NCI-H2107 treated with DMSO at 0.1 percent for 48 hours (cell line): ENCODE data around the gene METTL6.
"Not testable (repeated sequence)": the region's sequence is repeated elsewhere in the genome, so short reads cannot be mapped to it uniquely, and the experiment has no call there.

ENCODE experiments used
- DNase-seq: peaks from one replicate; lab custom pipeline; 2025; ENCODE audit not compliant: unreplicated experiment; lab: John Stamatoyannopoulos, UW

METTL6 gene

GRCh38 chr3:15451216-15452113 lies 24.1 kb upstream of the METTL6 start:
- DNase-seq: no peak

GRCh38 chr3:15450438-15451215 lies 23.3 kb upstream of the METTL6 start:
- DNase-seq: no peak

GRCh38 chr3:15449489-15450224 lies 22.3 kb upstream of the METTL6 start:
- DNase-seq: no peak

GRCh38 chr3:15443826-15444524 lies 16.6 kb upstream of the METTL6 start:
- DNase-seq: no peak

- DNase-seq: no peak
Measured at GRCh38 chr3:15440891-15441290, 13.5 kb upstream of the METTL6 start.

- DNase-seq: no peak
Measured at GRCh38 chr3:15439476-15439875, 12.1 kb upstream of the METTL6 start.

GRCh38 chr3:15438983-15439382 lies 11.6 kb upstream of the METTL6 start:
- no peak for DNase-seq

GRCh38 chr3:15436246-15436645 lies 8.9 kb upstream of the METTL6 start:
- DNase-seq: no peak

GRCh38 chr3:15434756-15435155 lies 7.4 kb upstream of the METTL6 start:
- no peak for DNase-seq

GRCh38 chr3:15433531-15433930 lies 6.2 kb upstream of the METTL6 start:
- DNase-seq: no peak

- no peak for DNase-seq
Measured at GRCh38 chr3:15431256-15431837, 4.0 kb upstream of the METTL6 start.

- DNase-seq: no peak
Measured at GRCh38 chr3:15430624-15431023, 3.3 kb upstream of the METTL6 start.

- no peak for DNase-seq
Measured at GRCh38 chr3:15429080-15429479, 1.7 kb upstream of the METTL6 start.

- DNase-seq: no peak
Measured at GRCh38 chr3:15428539-15428938, 1.2 kb upstream of the METTL6 start.

- DNase-seq: no peak
Measured at GRCh38 chr3:15427981-15428380, 637 bp upstream of the METTL6 start.

- DNase-seq: no peak
Measured at GRCh38 chr3:15426579-15427118, 695 bp downstream of the METTL6 start.

- no peak for DNase-seq
Measured at GRCh38 chr3:15420871-15421270, 6.5 kb downstream of the METTL6 start.

- not testable (repeated sequence) for DNase-seq
Measured at GRCh38 chr3:15410966-15411365, 16.4 kb downstream of the METTL6 start.

- DNase-seq: no peak
Measured at GRCh38 chr3:15409774-15410173, 17.6 kb downstream of the METTL6 start.

GRCh38 chr3:15409239-15409638 lies 18.1 kb downstream of the METTL6 start:
- no peak for DNase-seq
